Retinal pigment epithelial cell (primary cell): ENCODE data around the gene SPTY2D1.

Source experiments
- DNase-seq: peaks from one replicate; pipeline ENCODE4 v3.0.0-alpha.2; 2010; ENCODE audit warnings: low read depth
- H3K4me3 ChIP-seq: 2 replicates; pipeline ENCODE4 v1.5.1; 2011; ENCODE audit warnings: mild to moderate bottlenecking, low read length, control low read depth, moderate library complexity
- TF ChIP-seq, protein P1 (sequence below): conservative IDR thresholded peaks from 2 replicates; pipeline ENCODE4 v1.5.1; 2011; ENCODE audit warnings: low read depth, low read length, control low read depth, inconsistent platforms

Gene SPTY2D1

DNA sequence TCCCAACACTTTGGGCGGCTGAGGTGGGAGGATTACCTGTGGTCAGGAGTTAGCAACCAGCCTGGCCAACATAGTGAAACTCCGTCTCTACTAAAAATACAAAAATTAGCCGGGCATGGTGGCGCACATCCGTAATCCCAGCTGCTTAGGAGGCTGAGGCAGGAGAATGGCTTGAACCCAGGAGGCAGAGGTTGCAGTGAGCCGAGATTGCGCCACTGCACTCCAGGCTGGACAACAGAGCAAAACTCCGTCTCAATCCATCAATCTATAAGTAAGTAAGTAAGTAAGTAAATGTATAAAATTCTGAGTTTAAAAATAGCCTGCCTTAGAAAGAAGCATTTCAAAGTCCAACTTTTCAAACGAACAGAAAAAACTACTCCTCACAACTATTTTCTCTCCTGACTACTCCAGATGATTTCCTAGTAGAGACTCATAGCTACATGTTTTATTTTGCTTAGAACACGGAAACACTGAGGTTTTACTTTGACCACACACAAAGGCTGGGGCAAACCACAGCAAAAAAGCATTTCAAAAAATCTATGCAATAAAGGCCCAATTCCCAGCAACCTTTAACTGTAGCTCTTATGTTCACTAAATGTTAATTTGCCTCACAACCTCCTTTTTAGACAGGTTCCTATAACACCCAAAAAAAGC is 16.3 kb downstream of the SPTY2D1 start:
- DNase-seq = no peak
- H3K4me3 ChIP-seq = no peak overlapping the region
- TF ChIP-seq, protein P1, sequence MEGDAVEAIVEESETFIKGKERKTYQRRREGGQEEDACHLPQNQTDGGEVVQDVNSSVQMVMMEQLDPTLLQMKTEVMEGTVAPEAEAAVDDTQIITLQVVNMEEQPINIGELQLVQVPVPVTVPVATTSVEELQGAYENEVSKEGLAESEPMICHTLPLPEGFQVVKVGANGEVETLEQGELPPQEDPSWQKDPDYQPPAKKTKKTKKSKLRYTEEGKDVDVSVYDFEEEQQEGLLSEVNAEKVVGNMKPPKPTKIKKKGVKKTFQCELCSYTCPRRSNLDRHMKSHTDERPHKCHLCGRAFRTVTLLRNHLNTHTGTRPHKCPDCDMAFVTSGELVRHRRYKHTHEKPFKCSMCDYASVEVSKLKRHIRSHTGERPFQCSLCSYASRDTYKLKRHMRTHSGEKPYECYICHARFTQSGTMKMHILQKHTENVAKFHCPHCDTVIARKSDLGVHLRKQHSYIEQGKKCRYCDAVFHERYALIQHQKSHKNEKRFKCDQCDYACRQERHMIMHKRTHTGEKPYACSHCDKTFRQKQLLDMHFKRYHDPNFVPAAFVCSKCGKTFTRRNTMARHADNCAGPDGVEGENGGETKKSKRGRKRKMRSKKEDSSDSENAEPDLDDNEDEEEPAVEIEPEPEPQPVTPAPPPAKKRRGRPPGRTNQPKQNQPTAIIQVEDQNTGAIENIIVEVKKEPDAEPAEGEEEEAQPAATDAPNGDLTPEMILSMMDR = no peak

DNA sequence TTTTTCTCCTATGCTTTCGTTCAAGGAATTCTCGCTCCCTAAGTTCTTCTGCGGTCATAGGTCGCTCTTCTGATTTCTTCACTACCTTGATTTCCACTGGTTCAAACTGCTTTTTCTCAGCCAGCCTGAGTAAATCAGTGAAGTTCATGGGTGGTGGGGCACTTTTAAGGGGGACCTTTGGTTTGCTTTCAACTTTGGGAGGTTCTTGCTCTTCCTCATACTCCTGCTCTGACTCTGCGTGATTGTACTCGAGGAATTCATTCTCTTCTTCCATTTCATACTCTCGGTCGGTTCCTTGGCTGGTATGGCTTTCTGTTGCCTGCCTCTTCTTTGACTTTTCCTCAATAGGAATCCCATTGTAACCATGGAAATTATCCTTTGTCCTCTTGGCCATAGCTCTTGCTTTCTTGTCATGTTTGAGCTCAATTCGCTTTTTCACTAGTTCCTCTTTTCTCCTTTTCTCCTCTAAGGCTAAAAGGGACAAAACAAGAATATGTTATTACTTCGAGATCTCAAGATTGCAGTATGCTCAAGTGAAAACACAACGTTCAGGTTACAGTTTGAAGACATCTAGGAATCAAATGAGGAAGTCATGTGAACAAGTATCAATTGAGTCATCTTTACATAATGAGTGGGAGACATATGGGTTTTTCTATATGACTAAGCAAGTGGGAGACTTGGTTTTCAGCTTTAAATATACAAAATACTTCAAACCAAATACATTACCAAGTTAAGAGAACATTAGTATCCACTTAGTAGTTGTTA is 18.3 kb downstream of the SPTY2D1 start:
- no peak overlapping the region for H3K4me3 ChIP-seq
- TF ChIP-seq, protein P1 = no peak
- DNase-seq = no peak

DNA sequence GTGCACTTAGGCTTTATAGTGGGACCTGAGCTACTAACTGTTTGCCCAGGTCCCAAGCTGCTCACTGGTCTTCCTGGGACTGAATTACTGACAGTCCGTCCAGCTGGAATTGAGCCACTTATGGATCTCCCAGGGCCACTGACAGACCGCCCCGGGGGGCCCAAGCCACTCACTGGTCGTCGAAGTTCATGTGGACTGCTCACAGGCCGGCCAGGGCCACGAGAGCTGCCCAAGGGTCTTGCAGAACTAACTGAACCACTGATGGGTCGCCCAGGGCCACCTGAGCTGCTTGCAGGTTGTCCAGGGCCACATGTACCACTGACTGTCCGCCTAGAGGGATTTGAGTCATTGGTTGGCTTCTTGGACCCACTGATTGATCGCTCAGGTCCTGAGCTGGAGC is 19.5 kb downstream of the SPTY2D1 start:
- H3K4me3 ChIP-seq = no peak overlapping the region
- no peak for DNase-seq
- TF ChIP-seq, protein P1 = no peak

DNA sequence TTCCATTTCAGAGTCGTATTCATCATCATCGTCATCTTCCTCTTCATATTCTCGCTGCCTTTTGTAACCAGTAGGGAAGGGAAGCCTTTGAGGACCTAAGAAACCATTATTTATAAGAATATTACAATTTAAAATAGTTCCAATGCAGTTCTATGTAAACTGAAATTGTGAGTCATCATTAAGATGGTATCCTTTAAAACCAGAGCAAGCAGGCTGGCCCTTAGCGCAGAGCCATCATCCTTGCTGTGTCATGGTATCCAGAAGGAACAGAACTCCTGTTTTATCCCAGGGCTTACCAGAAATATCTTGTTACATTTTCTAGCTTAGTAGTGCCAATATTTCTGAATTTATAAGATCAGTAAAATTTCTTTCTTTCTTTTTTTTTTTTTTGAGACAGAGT is 21.7 kb downstream of the SPTY2D1 start:
- TF ChIP-seq, protein P1 = no peak

DNA sequence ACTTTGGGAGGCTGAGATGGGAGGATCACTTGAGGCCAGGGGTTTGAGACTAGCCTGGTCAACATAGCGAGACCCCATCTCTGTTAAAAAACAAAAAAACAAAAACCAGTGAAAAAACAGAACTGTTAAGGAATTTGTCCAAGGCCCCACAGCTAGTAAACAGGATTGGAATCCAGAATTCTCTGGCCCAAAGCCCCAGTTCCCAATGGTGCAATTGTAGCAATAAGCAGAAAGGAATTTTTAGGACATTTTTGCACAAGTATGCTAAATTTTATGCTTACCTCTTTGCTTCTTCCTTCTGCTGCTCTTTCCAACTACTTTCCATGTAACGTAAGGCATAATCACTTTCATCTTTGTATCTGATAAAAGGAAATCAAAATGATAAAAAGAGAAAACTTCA is 22.9 kb downstream of the SPTY2D1 start:
- TF ChIP-seq, protein P1 = no peak
- H3K4me3 ChIP-seq = no peak overlapping the region
- no peak for DNase-seq

More for the DNA sequence above, 21.7 kb downstream of the SPTY2D1 start:
- no peak overlapping the region for H3K4me3 ChIP-seq
- no peak for DNase-seq

DNA sequence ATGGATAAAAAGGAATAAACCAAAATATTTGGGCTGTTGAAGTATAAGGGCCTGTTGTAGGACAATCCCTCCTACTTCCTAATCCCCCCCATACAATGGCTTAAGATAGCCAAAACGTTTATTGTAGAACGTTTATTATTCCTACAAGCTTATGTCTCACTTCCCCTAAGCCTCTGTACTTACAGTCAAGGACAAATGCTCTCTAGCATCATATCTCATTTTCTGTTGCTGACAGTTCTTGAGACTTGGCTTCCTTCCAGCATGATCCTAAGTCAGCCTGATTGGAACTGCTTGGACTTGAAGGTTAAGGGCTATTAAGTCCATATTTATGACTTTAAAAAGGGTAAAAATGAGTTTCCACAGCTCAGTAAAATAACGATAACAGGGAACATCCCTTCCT is 25.8 kb downstream of the SPTY2D1 start:
- no peak for DNase-seq
- no peak overlapping the region for H3K4me3 ChIP-seq
- TF ChIP-seq, protein P1 = no peak
